GM18511 (cell line): ENCODE data around the gene OR4K15.
"Not testable (repeated sequence)": the region's sequence is repeated elsewhere in the genome, so short reads cannot be mapped to it uniquely, and the experiment has no call there.

Experiments
- ATAC-seq: cut with Tn5 transposase; IDR thresholded peaks from one replicate; pipeline ENCODE4 v1.9.1; 2021; ENCODE audit warnings: mild to moderate bottlenecking, moderate library complexity; ENCODE audit not compliant: unreplicated experiment

Gene OR4K15

GRCh38 chr14:19975291-19975690 lies at the start of gene OR4K15:
TSS of gene OR4K15 (plus strand) at chr14:19975591. CDS start at chr14:19975591, 0 bp downstream.
- no peak for ATAC-seq

GRCh38 chr14:19930617-19931016 lies 44.8 kb upstream of the OR4K15 start, which contains the start of gene OR4K1:
TSS of gene OR4K1 (plus strand) at chr14:19930917. CDS start at chr14:19935667, 4,750 bp downstream.
- no peak for ATAC-seq

- no peak for ATAC-seq
Measured at GRCh38 chr14:19941668-19942067, 33.7 kb upstream of the OR4K15 start.

DNA sequence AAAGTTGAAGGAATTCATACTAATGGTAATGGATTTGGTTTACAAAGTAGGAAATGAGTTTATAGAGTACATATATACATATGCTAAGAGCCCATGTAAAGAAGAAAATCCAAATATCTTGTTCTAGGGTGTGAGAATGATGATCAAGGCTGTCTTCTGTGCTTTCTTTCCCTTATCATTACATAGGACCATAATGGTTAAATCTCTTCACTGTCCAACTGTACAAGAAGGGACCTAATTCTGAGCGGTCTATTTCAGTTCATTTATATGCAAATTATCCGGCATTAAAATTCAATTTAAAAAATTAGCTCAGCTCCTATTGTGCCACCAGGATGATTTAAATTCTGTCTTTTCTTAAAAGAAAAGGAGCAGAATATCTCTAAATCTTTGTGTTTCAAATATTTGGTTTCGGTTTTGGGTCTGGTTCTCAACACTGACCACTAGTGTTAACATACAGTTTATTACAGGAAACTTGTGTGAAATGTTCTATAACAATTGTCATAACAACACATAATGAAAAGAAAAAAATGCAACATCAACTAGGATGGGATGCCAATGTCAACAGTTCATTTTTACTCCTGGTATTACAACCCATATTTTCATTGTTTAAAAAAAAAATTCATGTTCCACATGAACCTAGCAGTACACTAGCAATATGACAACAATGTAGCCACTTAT lies 27.8 kb upstream of the OR4K15 start:
- ATAC-seq = no peak

DNA sequence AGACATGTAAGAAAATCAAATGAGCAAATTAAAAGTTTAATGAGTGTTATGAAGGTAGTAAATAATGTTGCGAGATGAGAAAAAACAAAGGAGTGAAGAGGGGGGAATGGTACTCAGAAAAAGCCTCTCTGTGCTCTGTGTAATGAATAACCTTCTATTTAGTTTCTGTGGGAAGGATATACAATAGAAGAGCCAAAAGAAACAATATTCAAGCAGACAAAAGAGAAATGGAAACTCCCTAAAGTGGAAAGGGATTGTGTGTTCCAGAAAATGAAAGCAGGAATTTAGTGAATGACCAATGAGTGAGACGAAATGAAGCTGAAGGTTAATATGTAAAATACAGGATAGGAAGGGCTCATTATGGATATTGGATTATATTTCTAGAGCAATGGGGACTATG lies 26.2 kb upstream of the OR4K15 start:
- ATAC-seq = no peak

- not testable (repeated sequence) for ATAC-seq
Measured at GRCh38 chr14:19969735-19970134, 5.7 kb upstream of the OR4K15 start.

- no peak for ATAC-seq
Measured at GRCh38 chr14:19974844-19975243, 547 bp upstream of the OR4K15 start.

GRCh38 chr14:19993438-19993837 lies 18.0 kb downstream of the OR4K15 start:
- no peak for ATAC-seq

- no peak for ATAC-seq
Measured at GRCh38 chr14:20001863-20002262, 26.5 kb downstream of the OR4K15 start, which contains the start of gene OR4Q2. TSS of gene OR4Q2 (plus strand) at chr14:20002163.

DNA sequence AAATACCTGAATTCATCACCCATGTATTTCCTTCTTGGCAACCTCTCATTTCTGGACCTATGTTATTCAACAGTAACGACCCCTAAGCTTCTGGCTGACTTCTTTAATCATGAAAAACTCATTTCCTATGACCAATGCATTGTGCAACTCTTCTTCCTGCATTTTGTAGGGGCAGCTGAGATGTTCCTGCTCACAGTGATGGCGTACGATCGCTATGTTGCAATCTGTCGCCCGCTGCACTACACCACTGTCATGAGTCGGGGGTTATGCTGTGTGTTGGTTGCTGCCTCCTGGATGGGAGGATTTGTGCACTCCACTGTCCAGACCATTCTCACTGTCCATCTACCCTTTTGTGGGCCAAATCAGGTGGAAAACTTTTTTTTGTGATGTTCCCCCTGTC lies 26.9 kb downstream of the OR4K15 start:
- ATAC-seq = no peak

DNA sequence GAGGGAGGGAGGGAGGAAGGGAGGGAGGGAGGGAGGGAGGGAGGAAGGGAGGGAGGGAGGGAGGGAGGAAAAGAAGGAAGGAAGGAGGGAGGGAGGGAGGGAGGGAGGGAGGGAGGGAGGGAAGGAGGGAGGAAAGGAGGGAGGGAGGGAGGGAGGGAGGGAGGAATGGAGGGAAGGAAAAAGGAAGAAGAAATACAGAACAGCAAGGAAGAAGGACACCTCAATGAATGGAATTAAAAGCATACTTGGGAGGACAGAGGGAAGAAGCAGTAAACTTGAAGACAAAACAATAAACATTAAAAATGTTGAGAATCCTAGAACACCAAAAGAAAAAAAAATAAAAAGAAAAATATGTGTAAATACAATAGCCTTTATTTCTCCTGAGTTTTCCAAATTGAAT lies 32.8 kb downstream of the OR4K15 start:
- no peak for ATAC-seq

- ATAC-seq = no peak
Measured at GRCh38 chr14:20019257-20019865, 44.0 kb downstream of the OR4K15 start, which contains the start of gene OR4K14. TSS of gene OR4K14 (minus strand) at chr14:20019307. CDS start at chr14:20015193, 4,114 bp downstream.
